ENCODE measurements around the gene DUT. TPM values are rescaled to one million over a fixed set of nuclear protein-coding genes. Genes with fewer than 3 reads are reported as not detected.
A peak's percentile ranks its signal among the peaks of the same experiment; 100 is the strongest.

The DUT gene
- total and polyA plus RNA-seq, 9 of the 15 experiments (the other 6 are each of a cell fraction or from before 2014, with no cell fraction given) = 13.9 to 235 (median 94.9) TPM

DNA sequence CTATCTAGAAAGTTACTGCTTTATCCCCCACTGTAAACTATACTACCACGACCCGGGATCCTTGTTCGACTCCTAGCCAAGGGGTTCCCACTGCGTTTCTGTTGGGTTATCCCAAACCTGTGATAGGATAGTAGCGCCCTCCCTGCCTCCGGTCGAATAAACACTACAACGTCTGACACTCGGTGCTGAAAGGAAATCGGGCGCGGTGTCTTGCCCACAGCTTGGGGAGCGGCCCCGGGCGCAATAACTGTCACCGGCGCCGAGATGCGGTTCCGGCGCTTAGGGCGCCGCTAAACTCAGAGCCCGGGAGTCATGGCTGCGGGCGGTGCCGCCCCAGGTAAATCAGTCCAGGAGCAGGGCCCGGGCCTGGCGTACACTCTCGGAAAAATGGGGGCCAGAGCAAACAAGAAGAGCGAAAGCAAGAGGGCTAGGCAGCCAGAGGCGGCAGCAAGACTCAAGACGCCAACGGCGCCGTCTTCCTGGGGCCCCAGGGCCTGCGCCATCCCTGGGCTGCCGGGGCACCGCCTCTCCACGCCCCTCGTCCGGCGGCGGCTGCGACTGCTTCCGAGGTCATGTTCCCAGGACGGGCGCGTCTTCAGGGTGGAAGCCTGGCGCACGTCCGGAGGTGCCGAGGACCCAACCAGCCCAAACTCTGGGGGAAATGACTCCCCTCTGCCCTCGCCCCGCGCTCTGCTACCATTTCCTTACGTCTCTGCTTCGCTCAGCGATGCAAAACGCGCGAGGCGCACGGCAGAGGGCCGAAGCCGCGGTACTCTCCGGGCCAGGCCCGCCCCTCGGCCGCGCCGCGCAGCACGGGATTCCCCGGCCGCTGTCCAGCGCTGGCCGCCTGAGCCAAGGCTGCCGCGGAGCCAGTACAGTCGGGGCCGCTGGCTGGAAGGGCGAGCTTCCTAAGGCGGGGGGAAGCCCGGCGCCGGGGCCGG lies at the start of gene DUT (continued):
- TF ChIP-seq, protein P1, sequence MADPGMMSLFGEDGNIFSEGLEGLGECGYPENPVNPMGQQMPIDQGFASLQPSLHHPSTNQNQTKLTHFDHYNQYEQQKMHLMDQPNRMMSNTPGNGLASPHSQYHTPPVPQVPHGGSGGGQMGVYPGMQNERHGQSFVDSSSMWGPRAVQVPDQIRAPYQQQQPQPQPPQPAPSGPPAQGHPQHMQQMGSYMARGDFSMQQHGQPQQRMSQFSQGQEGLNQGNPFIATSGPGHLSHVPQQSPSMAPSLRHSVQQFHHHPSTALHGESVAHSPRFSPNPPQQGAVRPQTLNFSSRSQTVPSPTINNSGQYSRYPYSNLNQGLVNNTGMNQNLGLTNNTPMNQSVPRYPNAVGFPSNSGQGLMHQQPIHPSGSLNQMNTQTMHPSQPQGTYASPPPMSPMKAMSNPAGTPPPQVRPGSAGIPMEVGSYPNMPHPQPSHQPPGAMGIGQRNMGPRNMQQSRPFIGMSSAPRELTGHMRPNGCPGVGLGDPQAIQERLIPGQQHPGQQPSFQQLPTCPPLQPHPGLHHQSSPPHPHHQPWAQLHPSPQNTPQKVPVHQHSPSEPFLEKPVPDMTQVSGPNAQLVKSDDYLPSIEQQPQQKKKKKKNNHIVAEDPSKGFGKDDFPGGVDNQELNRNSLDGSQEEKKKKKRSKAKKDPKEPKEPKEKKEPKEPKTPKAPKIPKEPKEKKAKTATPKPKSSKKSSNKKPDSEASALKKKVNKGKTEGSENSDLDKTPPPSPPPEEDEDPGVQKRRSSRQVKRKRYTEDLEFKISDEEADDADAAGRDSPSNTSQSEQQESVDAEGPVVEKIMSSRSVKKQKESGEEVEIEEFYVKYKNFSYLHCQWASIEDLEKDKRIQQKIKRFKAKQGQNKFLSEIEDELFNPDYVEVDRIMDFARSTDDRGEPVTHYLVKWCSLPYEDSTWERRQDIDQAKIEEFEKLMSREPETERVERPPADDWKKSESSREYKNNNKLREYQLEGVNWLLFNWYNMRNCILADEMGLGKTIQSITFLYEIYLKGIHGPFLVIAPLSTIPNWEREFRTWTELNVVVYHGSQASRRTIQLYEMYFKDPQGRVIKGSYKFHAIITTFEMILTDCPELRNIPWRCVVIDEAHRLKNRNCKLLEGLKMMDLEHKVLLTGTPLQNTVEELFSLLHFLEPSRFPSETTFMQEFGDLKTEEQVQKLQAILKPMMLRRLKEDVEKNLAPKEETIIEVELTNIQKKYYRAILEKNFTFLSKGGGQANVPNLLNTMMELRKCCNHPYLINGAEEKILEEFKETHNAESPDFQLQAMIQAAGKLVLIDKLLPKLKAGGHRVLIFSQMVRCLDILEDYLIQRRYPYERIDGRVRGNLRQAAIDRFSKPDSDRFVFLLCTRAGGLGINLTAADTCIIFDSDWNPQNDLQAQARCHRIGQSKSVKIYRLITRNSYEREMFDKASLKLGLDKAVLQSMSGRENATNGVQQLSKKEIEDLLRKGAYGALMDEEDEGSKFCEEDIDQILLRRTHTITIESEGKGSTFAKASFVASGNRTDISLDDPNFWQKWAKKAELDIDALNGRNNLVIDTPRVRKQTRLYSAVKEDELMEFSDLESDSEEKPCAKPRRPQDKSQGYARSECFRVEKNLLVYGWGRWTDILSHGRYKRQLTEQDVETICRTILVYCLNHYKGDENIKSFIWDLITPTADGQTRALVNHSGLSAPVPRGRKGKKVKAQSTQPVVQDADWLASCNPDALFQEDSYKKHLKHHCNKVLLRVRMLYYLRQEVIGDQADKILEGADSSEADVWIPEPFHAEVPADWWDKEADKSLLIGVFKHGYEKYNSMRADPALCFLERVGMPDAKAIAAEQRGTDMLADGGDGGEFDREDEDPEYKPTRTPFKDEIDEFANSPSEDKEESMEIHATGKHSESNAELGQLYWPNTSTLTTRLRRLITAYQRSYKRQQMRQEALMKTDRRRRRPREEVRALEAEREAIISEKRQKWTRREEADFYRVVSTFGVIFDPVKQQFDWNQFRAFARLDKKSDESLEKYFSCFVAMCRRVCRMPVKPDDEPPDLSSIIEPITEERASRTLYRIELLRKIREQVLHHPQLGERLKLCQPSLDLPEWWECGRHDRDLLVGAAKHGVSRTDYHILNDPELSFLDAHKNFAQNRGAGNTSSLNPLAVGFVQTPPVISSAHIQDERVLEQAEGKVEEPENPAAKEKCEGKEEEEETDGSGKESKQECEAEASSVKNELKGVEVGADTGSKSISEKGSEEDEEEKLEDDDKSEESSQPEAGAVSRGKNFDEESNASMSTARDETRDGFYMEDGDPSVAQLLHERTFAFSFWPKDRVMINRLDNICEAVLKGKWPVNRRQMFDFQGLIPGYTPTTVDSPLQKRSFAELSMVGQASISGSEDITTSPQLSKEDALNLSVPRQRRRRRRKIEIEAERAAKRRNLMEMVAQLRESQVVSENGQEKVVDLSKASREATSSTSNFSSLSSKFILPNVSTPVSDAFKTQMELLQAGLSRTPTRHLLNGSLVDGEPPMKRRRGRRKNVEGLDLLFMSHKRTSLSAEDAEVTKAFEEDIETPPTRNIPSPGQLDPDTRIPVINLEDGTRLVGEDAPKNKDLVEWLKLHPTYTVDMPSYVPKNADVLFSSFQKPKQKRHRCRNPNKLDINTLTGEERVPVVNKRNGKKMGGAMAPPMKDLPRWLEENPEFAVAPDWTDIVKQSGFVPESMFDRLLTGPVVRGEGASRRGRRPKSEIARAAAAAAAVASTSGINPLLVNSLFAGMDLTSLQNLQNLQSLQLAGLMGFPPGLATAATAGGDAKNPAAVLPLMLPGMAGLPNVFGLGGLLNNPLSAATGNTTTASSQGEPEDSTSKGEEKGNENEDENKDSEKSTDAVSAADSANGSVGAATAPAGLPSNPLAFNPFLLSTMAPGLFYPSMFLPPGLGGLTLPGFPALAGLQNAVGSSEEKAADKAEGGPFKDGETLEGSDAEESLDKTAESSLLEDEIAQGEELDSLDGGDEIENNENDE (IDR thresholded peaks at IDR 0.05; ENCODE audit: low read depth, low read length) = no peak
- TF ChIP-seq, protein P2, sequence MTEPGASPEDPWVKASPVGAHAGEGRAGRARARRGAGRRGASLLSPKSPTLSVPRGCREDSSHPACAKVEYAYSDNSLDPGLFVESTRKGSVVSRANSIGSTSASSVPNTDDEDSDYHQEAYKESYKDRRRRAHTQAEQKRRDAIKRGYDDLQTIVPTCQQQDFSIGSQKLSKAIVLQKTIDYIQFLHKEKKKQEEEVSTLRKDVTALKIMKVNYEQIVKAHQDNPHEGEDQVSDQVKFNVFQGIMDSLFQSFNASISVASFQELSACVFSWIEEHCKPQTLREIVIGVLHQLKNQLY (CRISPR knock-in tag; conservative IDR thresholded peaks at IDR 0.05) = no peak
- no peak for TF ChIP-seq OTX1 (CRISPR knock-in tag; IDR thresholded peaks at IDR 0.05)
- no peak for TF ChIP-seq PREB (CRISPR knock-in tag; IDR thresholded peaks at IDR 0.05)
- no peak for TF ChIP-seq SMAD3 (CRISPR knock-in tag; conservative IDR thresholded peaks at IDR 0.05)
- TF ChIP-seq ZBTB7A (IDR thresholded peaks at IDR 0.05; ENCODE audit: borderline replicate concordance, control insufficient read depth, low read depth, low read length) = peak; percentile 55; the same call in 1 of the 2 replicates
- no peak for TF ChIP-seq DACH1 (IDR thresholded peaks at IDR 0.05; ENCODE audit: partially characterized antibody)
- TF ChIP-seq, protein P3, sequence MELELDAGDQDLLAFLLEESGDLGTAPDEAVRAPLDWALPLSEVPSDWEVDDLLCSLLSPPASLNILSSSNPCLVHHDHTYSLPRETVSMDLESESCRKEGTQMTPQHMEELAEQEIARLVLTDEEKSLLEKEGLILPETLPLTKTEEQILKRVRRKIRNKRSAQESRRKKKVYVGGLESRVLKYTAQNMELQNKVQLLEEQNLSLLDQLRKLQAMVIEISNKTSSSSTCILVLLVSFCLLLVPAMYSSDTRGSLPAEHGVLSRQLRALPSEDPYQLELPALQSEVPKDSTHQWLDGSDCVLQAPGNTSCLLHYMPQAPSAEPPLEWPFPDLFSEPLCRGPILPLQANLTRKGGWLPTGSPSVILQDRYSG (tag; conservative IDR thresholded peaks at IDR 0.05; ENCODE audit: low read depth) = no peak
- TF ChIP-seq MTA1 (IDR thresholded peaks at IDR 0.05; ENCODE audit: borderline replicate concordance) = no peak
- TF ChIP-seq SMAD2 (IDR thresholded peaks at IDR 0.05; ENCODE audit: low read depth, low read length) = no peak
- no peak for TF ChIP-seq ZBTB17 (CRISPR knock-in tag; IDR thresholded peaks at IDR 0.05)
- 0 out of 2 replicates have a peak, but pooled peaks have one; percentile 32 for TF ChIP-seq POLR2AphosphoS5 (IDR thresholded peaks at IDR 0.05; ENCODE audit: control insufficient read depth, insufficient read depth, low read depth, low read length)

Data from K562 (cell line).